Sigmoid colon (tissue), 7 donors: ENCODE measurements around the gene AVP. TPM values are rescaled to one million over a fixed set of nuclear protein-coding genes. Genes with fewer than 3 reads are reported as not detected.
A peak's percentile ranks its signal among the peaks of the same experiment; 100 is the strongest.

Experiments
- DNase-seq: peaks from one replicate; pipeline ENCODE4 v3.0.0-alpha.2; 2019
- H3K27ac ChIP-seq, 4 donors: fragments of 200-600 bp; sonication (generic); one replicate each; pipeline ENCODE4 v1.5.1; 2016 to 2019; ENCODE audit warnings: mild to moderate bottlenecking in 1 of 4
- H3K27me3 ChIP-seq, 3 donors: fragments of 200-600 bp; sonication (generic); one replicate each; pipeline ENCODE4 v1.5.1; 2019; ENCODE audit warnings: mild to moderate bottlenecking in 1 of 3
- H3K36me3 ChIP-seq, 4 donors: fragments of 200-600 bp; sonication (generic); one replicate each; pipeline ENCODE4 v1.5.1; 2016 to 2019
- H3K4me1 ChIP-seq, 4 donors: fragments of 200-600 bp; sonication (generic); one replicate each; pipeline ENCODE4 v1.5.1; 2017 to 2019
- H3K4me3 ChIP-seq, 4 donors: fragments of 200-600 bp; sonication (generic); one replicate each; pipeline ENCODE4 v1.5.1; 2017 to 2019; ENCODE audit warnings: mild to moderate bottlenecking in 2 of 4, moderate library complexity in 1 of 4
- H3K9me3 ChIP-seq, 4 donors: fragments of 200-600 bp in 3 of 4; sonication (generic) in 3 of 4; one replicate each; pipeline versions ENCODE4 v1.5.1 to v1.6.1; 2013 to 2019
- CTCF ChIP-seq, 4 experiments: fragments of 450-650 bp in 3 of 4; fragments of 200-600 bp in 1 of 4; IDR thresholded peaks; one replicate each; pipeline ENCODE4 v1.5.1; 2016 to 2019; ENCODE audit warnings: antibody characterized with exemption in 4 of 4, mild to moderate bottlenecking in 3 of 4, moderate library complexity in 2 of 4
- EP300 ChIP-seq, 4 donors: sonication (generic); formaldehyde crosslinking; IDR thresholded peaks; one replicate each; pipeline ENCODE4 v1.6.1; 2017; ENCODE audit warnings: antibody characterized with exemption in 4 of 4
- POLR2A ChIP-seq, 2 donors: fragments of 450-650 bp; IDR thresholded peaks; one replicate each; pipeline ENCODE4 v1.6.1; 2016; ENCODE audit warnings: antibody characterized with exemption in 2 of 2, mild to moderate bottlenecking in 2 of 2, moderate library complexity in 2 of 2
- POLR2AphosphoS5 ChIP-seq, 4 donors: sonication (generic); formaldehyde crosslinking; IDR thresholded peaks; one replicate each; pipeline ENCODE4 v1.6.1; 2017; ENCODE audit warnings: antibody characterized with exemption in 4 of 4
- WGBS, 2 donors: extraction: QIAGEN DNeasy Blood & Tissue Kit; methylation state at CpG; one replicate each; pipeline ENCODE4 v1.1.7; 2013; 5-methylcytosine and 5-hydroxymethylcytosine counted together
- intact Hi-C: fragments of 100-400 bp; cut with DNase I; formaldehyde crosslinking; loops from one replicate; pipeline ENCODE4 v1.15.1; 2023
- polyA plus RNA-seq, 3 donors: library from polyadenylated mRNA; stranded (reverse); fragments of 200-250 nt; gene quantifications; one replicate each; pipeline ENCODE4 v1.2.3, GENCODE V29; 2013
- total RNA-seq, 4 donors: library from RNA; depleted of rRNA; stranded (reverse); fragments of >200 nt; gene quantifications; one replicate each; pipeline ENCODE4 v1.1.0, GENCODE V29; 2016
- donor health status: healthy with polysubstance abuse.
- donor health status: Bipolar disorder and iron deficiency.
- donor health status: healthy.

AVP gene
- total and polyA plus RNA-seq, 7 donors = not detected

- Histone ChIP-seq H3K9me3 (no peaks in the 10 kb centered on the region), H3K4me1 (peaks cover 0 to 3% (median 2%) of the 10 kb centered on the region in 4 donors), H3K4me3 (no peak overlapping the region), H3K27ac (no peak overlapping the region), H3K27me3 (no peaks in the 10 kb centered on the region), H3K36me3 (peaks cover 14 to 54% (median 35%) of the 10 kb centered on the region in 4 donors)
- peak; percentile 41 for DNase-seq
- no peak for TF ChIP-seq CTCF (IDR thresholded peaks at IDR 0.05)
- no peak for TF ChIP-seq POLR2A (IDR thresholded peaks at IDR 0.05)
- no peak for TF ChIP-seq EP300 (IDR thresholded peaks at IDR 0.05)
- no peak for TF ChIP-seq POLR2AphosphoS5 (IDR thresholded peaks at IDR 0.05)
- intact Hi-C loops = no loop called here
- 94% methylated on average over 8 of the region's 8 CpGs for WGBS, 2 donors
These were observed 44.4 kb downstream of the AVP start for GRCh38 chr20:3040086-3040485.

GRCh38 chr20:3039426-3039825 lies 45.1 kb downstream of the AVP start:
- no peak for TF ChIP-seq EP300 (IDR thresholded peaks at IDR 0.05)
- DNase-seq = no peak
- H3K36me3 ChIP-seq = peaks cover 14 to 61% (median 38%) of the 10 kb centered on the region in 4 donors
- H3K4me1 ChIP-seq = no peaks in the 10 kb centered on the region
- intact Hi-C loops = no loop called here
- H3K27me3 ChIP-seq = no peaks in the 10 kb centered on the region
- H3K27ac ChIP-seq = no peak overlapping the region
- no peak overlapping the region for H3K4me3 ChIP-seq
- no peaks in the 10 kb centered on the region for H3K9me3 ChIP-seq
- 79 to 80% methylated on average over 4 of the region's 4 CpGs for WGBS, 2 donors

GRCh38 chr20:3038454-3038853 lies 46.1 kb downstream of the AVP start:
- DNase-seq = peak; percentile 22
- H3K4me3 ChIP-seq = no peak overlapping the region
- H3K27ac ChIP-seq = no peak overlapping the region
- TF ChIP-seq CTCF (IDR thresholded peaks at IDR 0.05) (no peak), POLR2AphosphoS5 (IDR thresholded peaks at IDR 0.05) (no peak), POLR2A (IDR thresholded peaks at IDR 0.05) (no peak), EP300 (IDR thresholded peaks at IDR 0.05) (no peak)
- 86 to 88% methylated on average over 5 of the region's 5 CpGs for WGBS, 2 donors
- no peaks in the 10 kb centered on the region for H3K9me3 ChIP-seq
- H3K36me3 ChIP-seq = peaks cover 14 to 64% (median 40%) of the 10 kb centered on the region in 4 donors
- H3K27me3 ChIP-seq = no peaks in the 10 kb centered on the region
- H3K4me1 ChIP-seq = no peaks in the 10 kb centered on the region
- intact Hi-C loops = no loop called here

GRCh38 chr20:3037654-3038053 lies 46.9 kb downstream of the AVP start:
- DNase-seq = peak; percentile 32
- H3K27ac ChIP-seq = no peak overlapping the region
- 90 to 91% methylated on average over 3 of the region's 3 CpGs for WGBS, 2 donors
- no peaks in the 10 kb centered on the region for H3K27me3 ChIP-seq
- TF ChIP-seq POLR2A (IDR thresholded peaks at IDR 0.05) (no peak), CTCF (IDR thresholded peaks at IDR 0.05) (no peak), POLR2AphosphoS5 (IDR thresholded peaks at IDR 0.05) (no peak), EP300 (IDR thresholded peaks at IDR 0.05) (no peak)
- intact Hi-C loops = no loop called here
- no peaks in the 10 kb centered on the region for H3K9me3 ChIP-seq
- no peak overlapping the region for H3K4me3 ChIP-seq
- H3K4me1 ChIP-seq = no peaks in the 10 kb centered on the region
- peaks cover 14 to 70% (median 40%) of the 10 kb centered on the region in 4 donors for H3K36me3 ChIP-seq

GRCh38 chr20:3032624-3033023 lies 51.9 kb downstream of the AVP start:
- no peak for DNase-seq
- Histone ChIP-seq H3K27me3 (no peaks in the 10 kb centered on the region), H3K36me3 (peaks cover 14 to 82% (median 38%) of the 10 kb centered on the region in 4 donors), H3K9me3 (no peaks in the 10 kb centered on the region), H3K4me3 (no peak overlapping the region), H3K4me1 (no peaks in the 10 kb centered on the region), H3K27ac (no peak overlapping the region)
- intact Hi-C loops = no loop called here
- TF ChIP-seq CTCF (IDR thresholded peaks at IDR 0.05) (no peak), POLR2A (IDR thresholded peaks at IDR 0.05) (no peak), POLR2AphosphoS5 (IDR thresholded peaks at IDR 0.05) (no peak), EP300 (IDR thresholded peaks at IDR 0.05) (no peak)
- 96 to 97% methylated on average over 8 of the region's 8 CpGs for WGBS, 2 donors

Other genes with a start within 250 kb of the AVP start
- 10 to 100 TPM; 12.7 to 27.7 (median 21.5) TPM for gene PCED1A, start 244.1 kb downstream of the AVP start, total RNA-seq
- gene PCED1A, start 244.1 kb downstream of the AVP start, polyA plus RNA-seq = 10 to 100 TPM in 2 of 3 donors, 1 to 10 TPM in 1; 8.6 to 28.0 (median 10.2) TPM
- 10 to 100 TPM; 19.4 to 24.4 (median 21.0) TPM for gene VPS16, start 244.0 kb downstream of the AVP start, total RNA-seq
- gene VPS16, start 244.0 kb downstream of the AVP start, polyA plus RNA-seq = 10 to 100 TPM; 21.6 to 37.6 (median 24.7) TPM
- gene PTPRA, start 211.2 kb downstream of the AVP start, total RNA-seq = 10 to 100 TPM; 62.0 to 86.4 (median 73.6) TPM
- 10 to 100 TPM; 10.2 to 30.2 (median 12.3) TPM for gene PTPRA, start 211.2 kb downstream of the AVP start, polyA plus RNA-seq
- gene GNRH2, start 41.1 kb downstream of the AVP start, total RNA-seq = 1 to 10 TPM in 1 of 4 donors, not detected in 3; 1.6 TPM
- 1 to 10 TPM in 1 of 3 donors, under 1 TPM in 1, not detected in 1; 0.34 to 8.4 TPM for gene GNRH2, start 41.1 kb downstream of the AVP start, polyA plus RNA-seq
- 10 to 100 TPM; 33.5 to 71.7 (median 65.0) TPM for gene MRPS26, start 38.7 kb downstream of the AVP start, total RNA-seq
- 10 to 100 TPM; 46.8 to 61.3 (median 48.8) TPM for gene MRPS26, start 38.7 kb downstream of the AVP start, polyA plus RNA-seq
- not detected for gene OXT, start 13.1 kb downstream of the AVP start, total RNA-seq
- under 1 TPM in 1 of 3 donors, not detected in 2; 0.29 TPM for gene OXT, start 13.1 kb downstream of the AVP start, polyA plus RNA-seq
- 10 to 100 TPM in 2 of 4 donors, 1 to 10 TPM in 2; 9.1 to 12.5 (median 10.3) TPM for gene FASTKD5, start 75.1 kb upstream of the AVP start, total RNA-seq
- 10 to 100 TPM in 2 of 3 donors, 1 to 10 TPM in 1; 7.2 to 14.4 (median 11.3) TPM for gene FASTKD5, start 75.1 kb upstream of the AVP start, polyA plus RNA-seq
- 1 to 10 TPM; 6.3 to 9.4 (median 7.5) TPM for gene UBOX5, start 75.1 kb upstream of the AVP start, total RNA-seq
- gene UBOX5, start 75.1 kb upstream of the AVP start, polyA plus RNA-seq = 1 to 10 TPM; 3.0 to 5.0 (median 3.0) TPM
- 1 to 10 TPM; 5.4 to 9.4 (median 8.4) TPM for gene LZTS3, start 88.8 kb upstream of the AVP start, total RNA-seq
- 10 to 100 TPM in 1 of 3 donors, 1 to 10 TPM in 2; 2.4 to 10.5 (median 2.5) TPM for gene LZTS3, start 88.8 kb upstream of the AVP start, polyA plus RNA-seq
- 10 to 100 TPM; 56.0 to 86.1 (median 73.6) TPM for gene DDRGK1, start 120.0 kb upstream of the AVP start, total RNA-seq
- 10 to 100 TPM; 16.8 to 74.3 (median 19.9) TPM for gene DDRGK1, start 120.0 kb upstream of the AVP start, polyA plus RNA-seq
- 10 to 100 TPM; 17.1 to 31.7 (median 22.6) TPM for gene ITPA, start 124.8 kb upstream of the AVP start, total RNA-seq
- 10 to 100 TPM; 47.4 to 92.5 (median 47.9) TPM for gene ITPA, start 124.8 kb upstream of the AVP start, polyA plus RNA-seq
- gene SLC4A11, start 154.5 kb upstream of the AVP start, total RNA-seq = under 1 TPM in 1 of 4 donors, not detected in 3; 0.36 TPM
- 1 to 10 TPM in 1 of 3 donors, not detected in 2; 2.1 TPM for gene SLC4A11, start 154.5 kb upstream of the AVP start, polyA plus RNA-seq